GM23248 (cell line): ENCODE results near the gene RAB36.

Experiments used
- EZH2 ChIP-seq: fragments of 200-600 bp; sonication (generic); IDR thresholded peaks from 2 replicates; pipeline ENCODE4 v1.6.1; 2018; ENCODE audit warnings: antibody characterized with exemption, mild to moderate bottlenecking; ENCODE audit not compliant: insufficient read depth, poor library complexity, severe bottlenecking
- EZH2phosphoT487 ChIP-seq: fragments of 200-600 bp; sonication (generic); IDR thresholded peaks from 2 replicates; pipeline ENCODE4 v1.6.1; 2018; ENCODE audit warnings: antibody characterized with exemption, moderate library complexity, mild to moderate bottlenecking, low read depth; ENCODE audit not compliant: insufficient read depth

- TF ChIP-seq EZH2 (no peak), EZH2phosphoT487 (no peak)
Observed at GRCh38 chr22:23179381-23180299, 34.4 kb downstream of the RAB36 start.
